Activated CD4-positive, CD25-positive, alpha-beta regulatory T cell treated with anti-CD3 and anti-CD28 coated beads, Interleukin-2, amount 50 U/mL, for 16 hours (primary cell): ENCODE measurements around the gene KDELR1.

Experiments
- DNase-seq: peaks from one replicate; pipeline ENCODE4 v3.0.0-alpha.2; 2020; ENCODE audit warnings: low read depth, low spot score

Gene KDELR1

GRCh38 chr19:48342841-48343540 is 48.4 kb downstream of the KDELR1 start:
- no peak for DNase-seq

DNA sequence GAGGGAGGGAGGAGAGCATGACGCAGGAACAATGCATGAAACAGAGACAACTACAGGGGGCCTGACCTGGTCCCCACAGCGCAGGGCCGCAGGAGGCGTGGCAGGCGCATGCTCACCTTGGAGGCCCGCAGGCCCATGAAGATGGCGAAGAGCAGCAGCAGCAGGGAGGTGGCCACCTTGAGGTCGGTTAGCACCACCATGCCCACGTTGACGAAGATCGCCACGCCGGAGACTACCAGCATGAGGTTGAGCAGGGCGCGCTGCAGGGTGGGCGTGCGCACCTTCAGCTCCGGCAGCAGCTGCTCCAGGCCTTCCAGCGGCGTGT is 49.0 kb downstream of the KDELR1 start:
- no peak for DNase-seq

- DNase-seq: no peak
Observed at GRCh38 chr19:48341515-48342413, 49.6 kb downstream of the KDELR1 start.

- DNase-seq: no peak
Observed at GRCh38 chr19:48340995-48341394, 50.4 kb downstream of the KDELR1 start.

- no peak for DNase-seq
Observed at GRCh38 chr19:48338802-48339503, 52.4 kb downstream of the KDELR1 start.

DNA sequence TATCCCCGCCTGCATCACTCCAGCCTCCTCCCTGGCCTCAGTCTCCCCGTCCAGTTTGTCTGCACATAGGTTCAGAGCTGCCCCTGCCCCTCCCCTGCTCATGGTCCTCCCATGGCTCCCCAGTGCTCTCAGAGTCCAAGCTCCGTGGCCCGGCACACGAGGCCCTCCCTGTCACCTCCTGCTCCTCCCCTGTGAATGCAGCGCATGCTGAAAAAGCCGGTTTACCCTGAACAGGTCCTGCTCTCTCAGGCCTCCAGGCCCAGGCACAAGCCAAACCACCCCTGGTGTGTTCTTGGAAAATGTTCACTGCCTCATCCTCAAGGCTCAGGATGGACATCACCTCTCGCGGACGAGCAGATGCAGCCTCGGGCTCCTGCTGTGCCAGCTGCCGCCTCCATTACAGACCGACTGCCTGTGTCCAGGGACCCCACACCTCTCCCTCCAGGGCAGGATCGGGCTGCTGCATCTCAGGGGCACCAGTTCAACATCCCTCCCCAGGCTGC is 53.0 kb downstream of the KDELR1 start:
- DNase-seq: no peak

DNA sequence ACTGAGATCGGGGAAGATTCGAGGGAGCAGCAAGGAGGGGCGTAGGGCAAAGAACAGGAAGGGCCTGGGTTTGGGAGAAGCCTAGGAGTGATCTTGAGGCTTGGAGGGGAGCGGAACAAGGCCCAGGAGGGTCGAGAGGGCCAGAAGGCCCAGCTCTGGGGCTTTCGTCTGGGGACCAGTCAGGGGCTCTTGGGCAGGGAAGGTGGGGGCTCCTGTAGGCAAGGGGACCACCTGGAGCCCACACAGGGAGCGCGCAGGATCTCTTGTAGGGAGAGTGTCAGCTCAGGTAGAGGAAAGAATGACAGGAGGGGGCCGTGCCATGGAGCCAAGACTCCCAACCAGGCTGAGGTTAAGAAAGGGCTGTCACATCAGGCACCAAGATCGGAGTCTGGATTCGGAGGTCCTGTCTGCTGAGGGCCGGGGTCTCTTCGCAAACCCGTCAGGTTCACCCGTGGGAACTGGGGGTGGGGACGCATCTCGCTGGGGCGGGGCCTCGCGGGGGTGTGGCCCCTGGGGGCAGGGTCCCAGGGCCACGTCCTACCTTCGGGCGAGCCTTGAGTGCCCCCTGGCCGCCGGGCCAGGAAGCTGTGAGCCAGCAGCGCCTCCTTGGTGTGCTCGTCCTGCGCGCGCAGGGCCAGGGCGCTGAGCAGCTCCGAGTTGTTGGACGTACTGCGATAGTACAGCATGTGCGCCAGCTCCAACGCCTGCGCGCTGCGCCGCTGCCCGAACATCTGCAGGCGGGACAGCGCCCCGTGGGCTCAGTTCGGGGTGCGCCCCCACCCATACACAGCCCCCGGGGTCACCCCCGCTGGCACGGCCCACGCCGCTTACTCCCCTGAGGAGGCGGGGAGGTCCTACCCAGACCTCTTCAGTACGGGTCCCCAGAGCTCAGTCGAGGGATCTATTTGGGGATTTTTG is 57.6 kb downstream of the KDELR1 start:
- DNase-seq: peak; percentile 87

- peak; percentile 88 for DNase-seq
Observed at GRCh38 chr19:48332662-48333466, 58.5 kb downstream of the KDELR1 start.
